Measurements from ENCODE around the gene PRCP.

DNA sequence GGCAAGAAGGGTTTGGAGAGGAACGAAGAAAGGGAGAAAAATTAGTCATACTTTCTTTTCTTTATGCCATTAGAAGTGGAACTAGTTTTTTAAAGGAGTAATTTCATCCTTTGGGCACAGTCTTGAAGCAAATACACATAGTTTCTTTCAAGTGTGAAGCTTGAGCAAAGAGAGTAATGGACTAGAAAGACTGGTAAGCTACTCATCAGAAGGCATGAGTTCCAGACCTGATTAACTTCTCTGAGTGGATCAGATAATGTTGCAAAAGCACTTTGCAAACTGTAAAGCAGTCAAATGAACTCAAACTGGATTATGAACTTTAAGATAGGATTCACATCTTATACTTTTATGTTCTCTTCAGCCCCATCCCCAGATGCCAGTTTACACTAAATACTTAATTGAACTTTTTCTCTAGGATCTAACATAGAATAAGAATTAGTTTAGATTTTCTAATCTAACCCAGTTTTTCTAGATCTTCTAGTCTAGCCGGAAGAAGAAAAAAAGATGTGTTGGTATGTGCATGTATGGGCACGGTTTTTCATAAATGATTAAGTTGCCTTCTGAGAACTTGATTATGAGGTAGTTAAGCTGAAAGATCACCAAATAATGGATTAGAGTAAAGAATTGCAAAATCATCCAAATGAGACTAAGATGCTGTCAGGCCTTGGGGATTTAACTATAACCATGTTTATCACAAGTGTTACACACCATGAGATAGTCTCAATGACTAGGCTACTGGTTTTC is 3.8 kb upstream of the PRCP start:
- TF ChIP-seq CTCF (conservative IDR thresholded peaks at IDR 0.05; ENCODE audit: low read depth, low read length): no peak
- no peak for TF ChIP-seq EZH2 (IDR thresholded peaks at IDR 0.05; ENCODE audit: low read length, unreplicated experiment)
- no peak for TF ChIP-seq EZH2phosphoT487 (IDR thresholded peaks at IDR 0.05; ENCODE audit: borderline replicate concordance, low read length)

Data from PC-3 (cell line).